Activated CD4-positive, alpha-beta T cell treated with anti-CD3 and anti-CD28 coated beads for 48 hours (primary cell): ENCODE measurements around the gene GINS3.

Experiments used
- DNase-seq: peaks from one replicate; pipeline ENCODE4 v3.0.0-alpha.2; 2020

GINS3 gene

GRCh38 chr16:58426966-58427365 is 34.7 kb downstream of the GINS3 start:
- DNase-seq = no peak

GRCh38 chr16:58428621-58429542 is 36.6 kb downstream of the GINS3 start:
- no peak for DNase-seq

- DNase-seq = no peak
Observed at GRCh38 chr16:58430718-58431117, 38.4 kb downstream of the GINS3 start.

- DNase-seq = no peak
Observed at GRCh38 chr16:58433569-58433951, 41.3 kb downstream of the GINS3 start.

GRCh38 chr16:58435779-58436178 is 43.5 kb downstream of the GINS3 start:
- DNase-seq = no peak

GRCh38 chr16:58440131-58440530 is 47.9 kb downstream of the GINS3 start:
- DNase-seq = no peak

- no peak for DNase-seq
Observed at GRCh38 chr16:58442547-58442946, 50.3 kb downstream of the GINS3 start.

GRCh38 chr16:58443783-58444182 is 51.5 kb downstream of the GINS3 start:
- DNase-seq = no peak

GRCh38 chr16:58444265-58444664 is 52.0 kb downstream of the GINS3 start:
- DNase-seq = no peak

- no peak for DNase-seq
Observed at GRCh38 chr16:58448890-58449289, 56.6 kb downstream of the GINS3 start.

- no peak for DNase-seq
Observed at GRCh38 chr16:58449306-58449705, 57.0 kb downstream of the GINS3 start.

- DNase-seq = no peak
Observed at GRCh38 chr16:58449768-58450167, 57.5 kb downstream of the GINS3 start.

- DNase-seq = no peak
Observed at GRCh38 chr16:58450590-58450989, 58.3 kb downstream of the GINS3 start.

- DNase-seq = no peak
Observed at GRCh38 chr16:58451265-58451689, 59.0 kb downstream of the GINS3 start.

GRCh38 chr16:58451945-58452401 is 59.7 kb downstream of the GINS3 start:
- DNase-seq = no peak

- no peak for DNase-seq
Observed at GRCh38 chr16:58452640-58453039, 60.4 kb downstream of the GINS3 start.

GRCh38 chr16:58454178-58454577 is 61.9 kb downstream of the GINS3 start:
- no peak for DNase-seq

GRCh38 chr16:58454856-58455255 is 62.6 kb downstream of the GINS3 start:
- DNase-seq = peak; percentile 21
